Neural progenitor cell (in vitro differentiated cells): ENCODE results near the gene TMC8. TPM values are rescaled to one million over a fixed set of nuclear protein-coding genes. Genes with fewer than 3 reads are reported as not detected.

ENCODE experiments used
- DNase-seq: peaks from one replicate; pipeline ENCODE4 v3.0.0-alpha.2; 2016; ENCODE audit warnings: low spot score
- H2AFZ ChIP-seq: fragments of 200-600 bp; sonication (generic); replicated peaks from 2 replicates; pipeline ENCODE4 v1.6.1; 2016; ENCODE audit warnings: antibody characterized with exemption
- H3F3A ChIP-seq: fragments of 200-600 bp; sonication (generic); 2 replicates; pipeline ENCODE4 v1.6.1; 2016; ENCODE audit warnings: antibody characterized with exemption, low read depth
- H3K27ac ChIP-seq: fragments of 200-600 bp; sonication (generic); 2 replicates; pipeline ENCODE4 v1.5.1; 2016; ENCODE audit warnings: mild to moderate bottlenecking
- H3K27me3 ChIP-seq: fragments of 200-600 bp; sonication (generic); 2 replicates; pipeline ENCODE4 v1.6.1; 2016; ENCODE audit warnings: mild to moderate bottlenecking, moderate library complexity
- H3K36me3 ChIP-seq: fragments of 200-600 bp; sonication (generic); 2 replicates; pipeline ENCODE4 v1.5.1; 2016
- H3K4me1 ChIP-seq: fragments of 200-600 bp; sonication (generic); 2 replicates; pipeline ENCODE4 v1.6.1; 2016; ENCODE audit warnings: mixed run types
- H3K4me2 ChIP-seq: fragments of 200-600 bp; sonication (generic); 2 replicates; pipeline ENCODE4 v1.6.1; 2016
- H3K4me3 ChIP-seq: fragments of 200-600 bp; sonication (generic); 2 replicates; pipeline ENCODE4 v1.5.1; 2016
- H3K79me2 ChIP-seq: fragments of 200-600 bp; sonication (generic); 2 replicates; pipeline ENCODE4 v1.6.1; 2016; ENCODE audit warnings: low read depth
- H3K9ac ChIP-seq: fragments of 200-600 bp; sonication (generic); 2 replicates; pipeline ENCODE4 v1.6.1; 2016
- H3K9me3 ChIP-seq: fragments of 200-600 bp; sonication (generic); 2 replicates; pipeline ENCODE4 v1.5.1; 2016; ENCODE audit warnings: low read depth
- H4K20me1 ChIP-seq: fragments of 200-600 bp; sonication (generic); 2 replicates; pipeline ENCODE4 v1.6.1; 2016; ENCODE audit warnings: low read depth
- H3K27ac Mint-ChIP-seq: 3 replicates; pipeline ENCODE4 v1.8.0; 2021; ENCODE audit warnings: mixed read lengths
- H3K27me3 Mint-ChIP-seq: 2 replicates; pipeline ENCODE4 v1.8.0; 2022; ENCODE audit warnings: low read depth, mild to moderate bottlenecking, inconsistent platforms, moderate library complexity, mixed read lengths; ENCODE audit not compliant: insufficient read depth
- H3K36me3 Mint-ChIP-seq: 3 replicates; pipeline ENCODE4 v1.8.0; 2021; ENCODE audit warnings: mixed read lengths
- H3K4me1 Mint-ChIP-seq: 3 replicates; pipeline ENCODE4 v1.8.0; 2021; ENCODE audit warnings: mixed read lengths
- H3K4me3 Mint-ChIP-seq: 3 replicates; pipeline ENCODE4 v1.8.0; 2021; ENCODE audit warnings: mild to moderate bottlenecking, moderate library complexity, mixed read lengths
- H3K9me3 Mint-ChIP-seq: 3 replicates; pipeline ENCODE4 v1.8.0; 2020; ENCODE audit warnings: mixed read lengths
- CTCF ChIP-seq: fragments of 200-600 bp; sonication (generic); IDR thresholded peaks from 2 replicates; pipeline ENCODE4 v1.5.1; 2017; ENCODE audit warnings: antibody characterized with exemption, mild to moderate bottlenecking
- EZH2 ChIP-seq: fragments of 200-600 bp; sonication (generic); IDR thresholded peaks from 2 replicates; pipeline ENCODE4 v1.6.1; 2017; ENCODE audit warnings: antibody characterized with exemption, mild to moderate bottlenecking, moderate library complexity
- EZH2phosphoT487 ChIP-seq: fragments of 200-600 bp; sonication (generic); IDR thresholded peaks from 2 replicates; pipeline ENCODE4 v1.6.1; 2017; ENCODE audit warnings: antibody characterized with exemption
- total RNA-seq: library from RNA; depleted of rRNA; stranded (reverse); fragments of >200 nt; gene quantifications from 2 replicates; pipeline ENCODE4 v1.2.3, GENCODE V29; 2015; ENCODE audit warnings: low replicate concordance

The TMC8 gene
- total RNA-seq, 1 donor from 2014 or later = not detected

- H3K27ac Mint-ChIP-seq = no peak overlapping the region
- Histone ChIP-seq H3K9me3 (no peaks in the 10 kb centered on the region), H3K4me2 (no peak overlapping the region), H3K4me3 (no peak overlapping the region), H3F3A (no peaks in the 10 kb centered on the region), H3K27ac (no peak overlapping the region), H4K20me1 (no peaks in the 10 kb centered on the region), H3K4me1 (no peaks in the 10 kb centered on the region), H3K79me2 (no peaks in the 10 kb centered on the region), H2AFZ (no peak overlapping the region), H3K36me3 (no peaks in the 10 kb centered on the region), H3K27me3 (no peaks in the 10 kb centered on the region), H3K9ac (no peak overlapping the region)
- peaks cover 3% of the 10 kb centered on the region for H3K36me3 Mint-ChIP-seq
- no peak for DNase-seq
- no peak overlapping the region for H3K4me3 Mint-ChIP-seq
- no peaks in the 10 kb centered on the region for H3K9me3 Mint-ChIP-seq
- no peaks in the 10 kb centered on the region for H3K4me1 Mint-ChIP-seq
- H3K27me3 Mint-ChIP-seq = no peaks in the 10 kb centered on the region
- TF ChIP-seq EZH2 (no peak), EZH2phosphoT487 (no peak), CTCF (no peak)
Measured at GRCh38 chr17:78120537-78120936, 10.0 kb upstream of the TMC8 start.

GRCh38 chr17:78120971-78121800, 9.4 kb upstream of the TMC8 start:
- no peaks in the 10 kb centered on the region for H3K79me2 ChIP-seq
- H3K9me3 ChIP-seq = no peaks in the 10 kb centered on the region
- H3K4me1 ChIP-seq = peaks cover 4% of the 10 kb centered on the region
- no peaks in the 10 kb centered on the region for H3K27me3 ChIP-seq
- DNase-seq = no peak
- H3K27ac ChIP-seq = no peak overlapping the region
- no peak overlapping the region for H3K4me3 ChIP-seq
- no peaks in the 10 kb centered on the region for H3F3A ChIP-seq
- no peaks in the 10 kb centered on the region for H3K36me3 ChIP-seq
- H4K20me1 ChIP-seq = peaks cover 2% of the 10 kb centered on the region
- no peak for TF ChIP-seq CTCF
- TF ChIP-seq EZH2 = no peak
- no peak for TF ChIP-seq EZH2phosphoT487
- no peak overlapping the region for H3K9ac ChIP-seq
- Mint-ChIP-seq H3K4me1 (no peaks in the 10 kb centered on the region), H3K9me3 (no peaks in the 10 kb centered on the region), H3K27me3 (no peaks in the 10 kb centered on the region), H3K27ac (no peak overlapping the region), H3K36me3 (peaks cover 3% of the 10 kb centered on the region), H3K4me3 (no peak overlapping the region)
- H2AFZ ChIP-seq = no peak overlapping the region
- no peak overlapping the region for H3K4me2 ChIP-seq

- H3K27me3 ChIP-seq = no peaks in the 10 kb centered on the region
- no peak for TF ChIP-seq CTCF
- no peak for TF ChIP-seq EZH2
- TF ChIP-seq EZH2phosphoT487 = no peak
- H3K36me3 ChIP-seq = no peaks in the 10 kb centered on the region
- no peak overlapping the region for H3K9ac ChIP-seq
- H3F3A ChIP-seq = no peaks in the 10 kb centered on the region
- no peak overlapping the region for H2AFZ ChIP-seq
- Mint-ChIP-seq H3K27me3 (no peaks in the 10 kb centered on the region), H3K27ac (no peak overlapping the region), H3K4me1 (no peaks in the 10 kb centered on the region), H3K9me3 (no peaks in the 10 kb centered on the region), H3K36me3 (peaks cover 3% of the 10 kb centered on the region), H3K4me3 (no peak overlapping the region)
- peaks cover 5% of the 10 kb centered on the region for H4K20me1 ChIP-seq
- H3K4me1 ChIP-seq = peaks cover 8% of the 10 kb centered on the region
- H3K4me2 ChIP-seq = no peak overlapping the region
- H3K4me3 ChIP-seq = no peak overlapping the region
- H3K79me2 ChIP-seq = no peaks in the 10 kb centered on the region
- H3K9me3 ChIP-seq = no peaks in the 10 kb centered on the region
- DNase-seq = no peak
- H3K27ac ChIP-seq = no peak overlapping the region
Measured at GRCh38 chr17:78121801-78122215, 8.8 kb upstream of the TMC8 start.
